SK-N-SH (cell line): ENCODE measurements around the gene CAMK2D. TPM values are rescaled to one million over a fixed set of nuclear protein-coding genes. Genes with fewer than 3 reads are reported as not detected.

Experiments used
- CTCF ChIA-PET: fragments of 300-600, 350-600 bp; formaldehyde crosslinking; extraction: SDS; loops from one replicate; lab custom pipeline; 2021; lab: Yijun Ruan, JAX
- POLR2A ChIA-PET: fragments of 350-600 bp; sonication (Branson Sonifier 250); formaldehyde crosslinking; extraction: SDS; loops from one replicate; lab custom pipeline; 2020; ENCODE audit warnings: antibody characterized with exemption, inconsistent platforms; lab: Yijun Ruan, JAX
- DNase-seq: peaks from one replicate; pipeline ENCODE4 v3.0.0; 2012
- H2AFZ ChIP-seq: fragments of 200-600 bp; sonication (generic); 2 replicates; pipeline ENCODE4 v1.8.1; 2016; ENCODE audit warnings: antibody characterized with exemption, mild to moderate bottlenecking, low read depth
- H3F3A ChIP-seq: fragments of 200-600 bp; sonication (generic); replicated peaks from 2 replicates; pipeline ENCODE3; 2016; ENCODE audit warnings: antibody characterized with exemption, mild to moderate bottlenecking; ENCODE audit not compliant: insufficient read depth
- H3K27ac ChIP-seq, 2 experiments: fragments of 200-500 bp in 1 of 2; fragments of 200-600 bp in 1 of 2; sonication (Bioruptor generic) in 1 of 2; sonication (generic), shearing (Covaris generic) in 1 of 2; 2 replicates each; pipeline versions ENCODE4 v1.5.1 to v1.6.1; 2014 to 2016; ENCODE audit warnings: low read depth in 2 of 2, inconsistent platforms in 1 of 2, low read length in 1 of 2, mild to moderate bottlenecking in 1 of 2, mixed read lengths in 1 of 2
- H3K27me3 ChIP-seq: fragments of 200-600 bp; sonication (generic), shearing (Covaris generic); 2 replicates; pipeline ENCODE4 v1.6.1; 2016; ENCODE audit warnings: mixed run types; ENCODE audit not compliant: insufficient read depth
- H3K36me3 ChIP-seq, 2 experiments: fragments of 200-500 bp in 1 of 2; fragments of 200-600 bp in 1 of 2; sonication (Bioruptor generic) in 1 of 2; sonication (generic) in 1 of 2; replicated peaks in 1 of 2; 2 replicates each; pipeline versions ENCODE3 to v1.5.1; 2014 to 2016; ENCODE audit warnings: low read length in 1 of 2, mild to moderate bottlenecking in 1 of 2; ENCODE audit not compliant: insufficient read depth in 2 of 2, control insufficient read depth in 1 of 2
- H3K4me1 ChIP-seq, 2 experiments: fragments of 200-500 bp in 1 of 2; fragments of 200-600 bp in 1 of 2; sonication (Bioruptor generic) in 1 of 2; sonication (generic), shearing (Covaris generic) in 1 of 2; 2 replicates each; pipeline versions ENCODE4 v1.5.1 to v1.6.1; 2014 to 2016; ENCODE audit warnings: low read depth in 1 of 2, low read length in 1 of 2, mixed run types in 1 of 2; ENCODE audit not compliant: insufficient read depth in 2 of 2, control insufficient read depth in 1 of 2
- H3K4me2 ChIP-seq: fragments of 200-600 bp; sonication (generic), shearing (Covaris generic); 2 replicates; pipeline ENCODE4 v1.6.1; 2017; ENCODE audit warnings: mixed run types
- H3K4me3 ChIP-seq, 2 experiments: fragments of 200-500 bp in 1 of 2; fragments of 200-600 bp in 1 of 2; sonication (Bioruptor generic) in 1 of 2; sonication (generic), shearing (Covaris generic) in 1 of 2; 2 replicates each; pipeline versions ENCODE4 v1.5.1 to v1.8.1; 2014 to 2016; ENCODE audit warnings: low read depth in 2 of 2, inconsistent platforms in 1 of 2, low read length in 1 of 2, mild to moderate bottlenecking in 1 of 2, mixed read lengths in 1 of 2, moderate library complexity in 1 of 2
- H3K79me2 ChIP-seq: fragments of 200-600 bp; sonication (generic); 2 replicates; pipeline ENCODE4 v1.8.1; 2017; ENCODE audit warnings: mild to moderate bottlenecking; ENCODE audit not compliant: insufficient read depth
- H3K9ac ChIP-seq: fragments of 200-600 bp; sonication (generic); 2 replicates; pipeline ENCODE4 v1.6.1; 2017; ENCODE audit warnings: mixed run types
- H3K9me2 ChIP-seq: fragments of 200-600 bp; sonication (generic); 2 replicates; pipeline ENCODE4 v1.6.1; 2017; ENCODE audit warnings: mixed run types
- H3K9me3 ChIP-seq: fragments of 200-600 bp; sonication (generic); 2 replicates; pipeline ENCODE4 v1.6.1; 2017; ENCODE audit warnings: mixed run types, mild to moderate bottlenecking, moderate library complexity
- H4K20me1 ChIP-seq: fragments of 200-600 bp; sonication (generic); 2 replicates; pipeline ENCODE4 v1.6.1; 2017; ENCODE audit warnings: mild to moderate bottlenecking, mixed run types; ENCODE audit not compliant: insufficient read depth
- ELF1 ChIP-seq: IDR thresholded peaks from 2 replicates; pipeline ENCODE4 v1.4.0; 2012
- EP300 ChIP-seq, 2 experiments: IDR thresholded peaks; 2 replicates each; pipeline versions ENCODE4 v1.4.0 to v1.6.1; 2012; ENCODE audit warnings: borderline replicate concordance in 1 of 2, low read depth in 1 of 2, low read length in 1 of 2
- EZH2phosphoT487 ChIP-seq: fragments of 200-600 bp; sonication (generic); IDR thresholded peaks from 2 replicates; pipeline ENCODE4 v1.6.1; 2017; ENCODE audit warnings: low read depth, mixed run types, mild to moderate bottlenecking, antibody characterized with exemption, moderate library complexity, borderline replicate concordance
- FOSL2 ChIP-seq: IDR thresholded peaks from 2 replicates; pipeline ENCODE4 v1.4.0; 2012; ENCODE audit warnings: low read depth, mild to moderate bottlenecking, moderate library complexity, borderline replicate concordance
- FOXJ3 ChIP-seq: sonication (generic); formaldehyde crosslinking; IDR thresholded peaks from 2 replicates; pipeline ENCODE4 v1.5.1; 2020; ENCODE audit warnings: mild to moderate bottlenecking, missing genetic modification reagents
- GABPA ChIP-seq: IDR thresholded peaks from 2 replicates; pipeline ENCODE4 v1.4.0; 2012; ENCODE audit warnings: low read depth, mild to moderate bottlenecking
- NRF1 ChIP-seq: IDR thresholded peaks from 2 replicates; pipeline ENCODE4 v1.6.1; 2012; ENCODE audit warnings: low read depth, mild to moderate bottlenecking, low read length
- RAD21 ChIP-seq: IDR thresholded peaks from 2 replicates; pipeline ENCODE4 v1.6.1; 2012; ENCODE audit warnings: mild to moderate bottlenecking, low read length
- RFX5 ChIP-seq: IDR thresholded peaks from 2 replicates; pipeline ENCODE4 v1.6.1; 2012; ENCODE audit warnings: mild to moderate bottlenecking, improper control_type of control experiment, low read length
- RXRA ChIP-seq: IDR thresholded peaks from 2 replicates; pipeline ENCODE4 v1.4.0; 2012; ENCODE audit warnings: low read depth, mild to moderate bottlenecking, borderline replicate concordance
- SIN3A ChIP-seq: IDR thresholded peaks from 2 replicates; pipeline ENCODE4 v1.6.1; 2012; ENCODE audit warnings: low read depth, mild to moderate bottlenecking, low read length, moderate library complexity, borderline replicate concordance
- SMC3 ChIP-seq: IDR thresholded peaks from 2 replicates; pipeline ENCODE4 v1.6.1; 2012; ENCODE audit warnings: low read depth, low read length, improper control_type of control experiment
- TCF12 ChIP-seq: IDR thresholded peaks from 2 replicates; pipeline ENCODE4 v1.4.0; 2012
- whole genome bisulfite sequencing: methylation state at CpG from one replicate; pipeline ENCODE4 v1.1.6; 2017; ENCODE audit warnings: low lambda C conversion rate; 5-methylcytosine and 5-hydroxymethylcytosine counted together
- polyA plus RNA-seq, 3 experiments: library from polyadenylated mRNA; depleted of rRNA; stranded (reverse); fragments of >200 nt; gene quantifications; 2 replicates each; pipeline ENCODE4 v1.2.3, GENCODE V29; 2012
- TF ChIP-seq, protein P1 (sequence below): fragments of 150-350 bp; IDR thresholded peaks from 2 replicates; pipeline ENCODE4 v1.6.1; 2017; ENCODE audit warnings: antibody characterized with exemption, low read length, low read depth, borderline replicate concordance
- TF ChIP-seq, protein P2 (sequence below): IDR thresholded peaks from 2 replicates; pipeline ENCODE4 v1.4.0; 2012; ENCODE audit warnings: low read depth
- TF ChIP-seq, protein P3 (sequence below): fragments of 200-600 bp; sonication (generic); IDR thresholded peaks from 2 replicates; pipeline ENCODE4 v1.6.1; 2017; ENCODE audit warnings: antibody characterized with exemption, mild to moderate bottlenecking, moderate library complexity
- TF ChIP-seq, protein P4 (sequence below): IDR thresholded peaks from 2 replicates; pipeline ENCODE4 v1.4.0; 2012; ENCODE audit warnings: low read depth, borderline replicate concordance
- TF ChIP-seq, protein P5 (sequence below): IDR thresholded peaks from 2 replicates; pipeline ENCODE4 v1.6.1; 2012; ENCODE audit warnings: mild to moderate bottlenecking, low read depth, low read length, moderate library complexity

Gene CAMK2D
- polyA plus RNA-seq, 1 of the 3 experiments (the other 2 are of a cell fraction): 17.0 TPM

DNA sequence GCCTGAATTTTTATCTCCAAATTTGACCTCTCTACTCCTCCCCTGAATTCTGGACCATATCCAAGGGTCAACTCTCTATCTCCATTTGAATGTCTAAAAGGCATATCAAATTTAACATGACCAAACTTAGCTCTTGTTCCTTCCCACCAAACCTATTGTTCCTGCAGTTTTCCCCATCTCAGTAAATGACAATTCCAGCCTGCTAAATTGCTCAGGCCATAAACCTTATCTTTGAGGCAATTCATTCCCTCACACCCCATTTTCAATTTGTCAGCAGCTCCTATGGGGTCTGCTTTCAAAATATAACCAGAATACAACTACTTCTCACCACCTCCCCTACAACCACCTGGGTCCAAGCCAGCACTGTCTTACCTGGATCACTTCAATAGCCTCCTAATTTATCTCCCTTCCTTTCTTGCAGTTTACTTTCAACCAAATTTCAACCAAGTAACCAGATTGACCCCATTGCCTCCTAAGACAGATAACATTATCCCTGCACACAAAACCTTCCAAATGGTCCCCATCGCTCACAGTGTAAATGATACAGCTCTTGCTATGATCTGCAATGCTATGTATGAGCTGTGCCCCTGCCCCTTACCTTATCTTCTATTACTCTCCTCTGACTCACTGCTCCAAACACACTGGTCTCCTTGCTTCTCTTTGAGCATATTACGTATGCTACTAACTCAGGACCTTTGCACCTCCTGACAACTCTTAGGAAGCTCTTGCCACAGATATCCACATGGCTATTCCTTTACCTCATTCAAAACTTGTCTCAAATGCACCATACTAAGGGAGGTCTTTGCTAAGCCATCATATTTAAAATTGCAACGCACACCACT lies 66.0 kb downstream of the CAMK2D start:
- no peak overlapping the region for H3K27ac ChIP-seq
- H3K9me2 ChIP-seq: no peaks in the 10 kb centered on the region
- TF ChIP-seq, protein P1, sequence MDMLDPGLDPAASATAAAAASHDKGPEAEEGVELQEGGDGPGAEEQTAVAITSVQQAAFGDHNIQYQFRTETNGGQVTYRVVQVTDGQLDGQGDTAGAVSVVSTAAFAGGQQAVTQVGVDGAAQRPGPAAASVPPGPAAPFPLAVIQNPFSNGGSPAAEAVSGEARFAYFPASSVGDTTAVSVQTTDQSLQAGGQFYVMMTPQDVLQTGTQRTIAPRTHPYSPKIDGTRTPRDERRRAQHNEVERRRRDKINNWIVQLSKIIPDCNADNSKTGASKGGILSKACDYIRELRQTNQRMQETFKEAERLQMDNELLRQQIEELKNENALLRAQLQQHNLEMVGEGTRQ: no peak
- TF ChIP-seq, protein P2, sequence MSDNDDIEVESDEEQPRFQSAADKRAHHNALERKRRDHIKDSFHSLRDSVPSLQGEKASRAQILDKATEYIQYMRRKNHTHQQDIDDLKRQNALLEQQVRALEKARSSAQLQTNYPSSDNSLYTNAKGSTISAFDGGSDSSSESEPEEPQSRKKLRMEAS: no peak
- no peak for TF ChIP-seq GABPA
- no peak for TF ChIP-seq TCF12
- no peak for TF ChIP-seq RFX5
- no peak for TF ChIP-seq FOXJ3 (CRISPR knock-in tag)
- no peak for TF ChIP-seq EZH2phosphoT487
- TF ChIP-seq NRF1: no peak
- TF ChIP-seq, protein P3, sequence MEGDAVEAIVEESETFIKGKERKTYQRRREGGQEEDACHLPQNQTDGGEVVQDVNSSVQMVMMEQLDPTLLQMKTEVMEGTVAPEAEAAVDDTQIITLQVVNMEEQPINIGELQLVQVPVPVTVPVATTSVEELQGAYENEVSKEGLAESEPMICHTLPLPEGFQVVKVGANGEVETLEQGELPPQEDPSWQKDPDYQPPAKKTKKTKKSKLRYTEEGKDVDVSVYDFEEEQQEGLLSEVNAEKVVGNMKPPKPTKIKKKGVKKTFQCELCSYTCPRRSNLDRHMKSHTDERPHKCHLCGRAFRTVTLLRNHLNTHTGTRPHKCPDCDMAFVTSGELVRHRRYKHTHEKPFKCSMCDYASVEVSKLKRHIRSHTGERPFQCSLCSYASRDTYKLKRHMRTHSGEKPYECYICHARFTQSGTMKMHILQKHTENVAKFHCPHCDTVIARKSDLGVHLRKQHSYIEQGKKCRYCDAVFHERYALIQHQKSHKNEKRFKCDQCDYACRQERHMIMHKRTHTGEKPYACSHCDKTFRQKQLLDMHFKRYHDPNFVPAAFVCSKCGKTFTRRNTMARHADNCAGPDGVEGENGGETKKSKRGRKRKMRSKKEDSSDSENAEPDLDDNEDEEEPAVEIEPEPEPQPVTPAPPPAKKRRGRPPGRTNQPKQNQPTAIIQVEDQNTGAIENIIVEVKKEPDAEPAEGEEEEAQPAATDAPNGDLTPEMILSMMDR: no peak
- TF ChIP-seq ELF1: no peak
- no peaks in the 10 kb centered on the region for H3K9me3 ChIP-seq
- no peak overlapping the region for H3K4me2 ChIP-seq
- no peaks in the 10 kb centered on the region for H3K27me3 ChIP-seq
- CTCF ChIA-PET: interaction anchor here (0.8 to 1.6 kb wide), 4 partner anchors 11 to 121 kb away, joined by 3 to 6 read pairs (median 4); no protein-coding TSS in a partner anchor
- no peak overlapping the region for H3K9ac ChIP-seq
- H3K36me3 ChIP-seq: peaks cover 0 to 10% of the 10 kb centered on the region in 2 experiments
- DNase-seq: no peak
- peaks cover 3% of the 10 kb centered on the region; the same call in 1 of the 2 replicates for H4K20me1 ChIP-seq
- no peak overlapping the region for H3K4me3 ChIP-seq
- H2AFZ ChIP-seq: no peak overlapping the region
- peaks cover 2 to 15% of the 10 kb centered on the region in 2 experiments; a peak in 3 of 4 replicates for H3K4me1 ChIP-seq
- POLR2A ChIA-PET: no interaction called here
- H3F3A ChIP-seq: peaks cover 6% of the 10 kb centered on the region
- WGBS: 94% methylated on average over 3 of the region's 3 CpGs
- H3K79me2 ChIP-seq: peaks cover 91% of the 10 kb centered on the region

DNA sequence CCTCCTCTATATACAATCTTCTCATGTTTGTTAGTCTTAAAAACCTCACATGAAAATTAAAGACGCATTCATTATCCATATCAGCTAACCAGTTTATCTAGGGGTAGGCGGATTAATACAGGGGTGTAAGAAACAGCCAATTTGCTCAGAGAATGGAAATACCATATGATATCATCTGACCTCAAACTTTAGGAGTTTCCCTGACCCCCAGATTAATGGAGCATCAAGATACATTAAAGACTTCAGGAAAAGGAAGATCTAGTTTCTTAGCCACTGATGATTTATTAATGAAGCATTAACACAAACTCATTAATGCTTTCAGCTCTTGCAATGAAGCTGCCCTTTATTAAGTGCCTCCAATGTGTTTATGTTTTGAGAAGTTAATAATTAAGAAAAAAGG lies 67.5 kb downstream of the CAMK2D start:
- no peak overlapping the region for H3K27ac ChIP-seq
- H3K9me2 ChIP-seq: no peaks in the 10 kb centered on the region
- peaks cover 0 to 15% of the 10 kb centered on the region in 2 experiments for H3K36me3 ChIP-seq
- DNase-seq: no peak
- peaks cover 93% of the 10 kb centered on the region for H3K79me2 ChIP-seq
- H3K4me3 ChIP-seq: no peak overlapping the region
- H3F3A ChIP-seq: no peaks in the 10 kb centered on the region
- no peaks in the 10 kb centered on the region; the same call in 1 of the 2 replicates for H4K20me1 ChIP-seq
- 98% methylated on average over 2 of the region's 2 CpGs for WGBS
- H3K9me3 ChIP-seq: no peaks in the 10 kb centered on the region
- H3K4me2 ChIP-seq: no peak overlapping the region
- H2AFZ ChIP-seq: no peak overlapping the region
- no peaks in the 10 kb centered on the region for H3K27me3 ChIP-seq
- ChIA-PET CTCF (interaction anchor here (0.6 to 1.2 kb wide), 2 partner anchors 20 to 40 kb away, joined by 3 to 4 read pairs; no protein-coding TSS in a partner anchor), POLR2A (no interaction called here)
- no peak overlapping the region for H3K9ac ChIP-seq
- peaks cover 0 to 8% of the 10 kb centered on the region in 2 experiments; a peak in 2 of 4 replicates for H3K4me1 ChIP-seq
- no peak for TF ChIP-seq RXRA
- TF ChIP-seq TCF12: no peak
- TF ChIP-seq EP300 (IDR thresholded peaks at IDR 0.05; ENCODE audit: borderline replicate concordance in 1 of 2, low read depth in 1 of 2, low read length in 1 of 2): no peak
- no peak for TF ChIP-seq SIN3A
- no peak for TF ChIP-seq SMC3
- TF ChIP-seq, protein P4, sequence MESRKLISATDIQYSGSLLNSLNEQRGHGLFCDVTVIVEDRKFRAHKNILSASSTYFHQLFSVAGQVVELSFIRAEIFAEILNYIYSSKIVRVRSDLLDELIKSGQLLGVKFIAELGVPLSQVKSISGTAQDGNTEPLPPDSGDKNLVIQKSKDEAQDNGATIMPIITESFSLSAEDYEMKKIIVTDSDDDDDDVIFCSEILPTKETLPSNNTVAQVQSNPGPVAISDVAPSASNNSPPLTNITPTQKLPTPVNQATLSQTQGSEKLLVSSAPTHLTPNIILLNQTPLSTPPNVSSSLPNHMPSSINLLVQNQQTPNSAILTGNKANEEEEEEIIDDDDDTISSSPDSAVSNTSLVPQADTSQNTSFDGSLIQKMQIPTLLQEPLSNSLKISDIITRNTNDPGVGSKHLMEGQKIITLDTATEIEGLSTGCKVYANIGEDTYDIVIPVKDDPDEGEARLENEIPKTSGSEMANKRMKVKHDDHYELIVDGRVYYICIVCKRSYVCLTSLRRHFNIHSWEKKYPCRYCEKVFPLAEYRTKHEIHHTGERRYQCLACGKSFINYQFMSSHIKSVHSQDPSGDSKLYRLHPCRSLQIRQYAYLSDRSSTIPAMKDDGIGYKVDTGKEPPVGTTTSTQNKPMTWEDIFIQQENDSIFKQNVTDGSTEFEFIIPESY: no peak
- no peak for TF ChIP-seq FOSL2
- TF ChIP-seq RAD21: no peak
- TF ChIP-seq, protein P5, sequence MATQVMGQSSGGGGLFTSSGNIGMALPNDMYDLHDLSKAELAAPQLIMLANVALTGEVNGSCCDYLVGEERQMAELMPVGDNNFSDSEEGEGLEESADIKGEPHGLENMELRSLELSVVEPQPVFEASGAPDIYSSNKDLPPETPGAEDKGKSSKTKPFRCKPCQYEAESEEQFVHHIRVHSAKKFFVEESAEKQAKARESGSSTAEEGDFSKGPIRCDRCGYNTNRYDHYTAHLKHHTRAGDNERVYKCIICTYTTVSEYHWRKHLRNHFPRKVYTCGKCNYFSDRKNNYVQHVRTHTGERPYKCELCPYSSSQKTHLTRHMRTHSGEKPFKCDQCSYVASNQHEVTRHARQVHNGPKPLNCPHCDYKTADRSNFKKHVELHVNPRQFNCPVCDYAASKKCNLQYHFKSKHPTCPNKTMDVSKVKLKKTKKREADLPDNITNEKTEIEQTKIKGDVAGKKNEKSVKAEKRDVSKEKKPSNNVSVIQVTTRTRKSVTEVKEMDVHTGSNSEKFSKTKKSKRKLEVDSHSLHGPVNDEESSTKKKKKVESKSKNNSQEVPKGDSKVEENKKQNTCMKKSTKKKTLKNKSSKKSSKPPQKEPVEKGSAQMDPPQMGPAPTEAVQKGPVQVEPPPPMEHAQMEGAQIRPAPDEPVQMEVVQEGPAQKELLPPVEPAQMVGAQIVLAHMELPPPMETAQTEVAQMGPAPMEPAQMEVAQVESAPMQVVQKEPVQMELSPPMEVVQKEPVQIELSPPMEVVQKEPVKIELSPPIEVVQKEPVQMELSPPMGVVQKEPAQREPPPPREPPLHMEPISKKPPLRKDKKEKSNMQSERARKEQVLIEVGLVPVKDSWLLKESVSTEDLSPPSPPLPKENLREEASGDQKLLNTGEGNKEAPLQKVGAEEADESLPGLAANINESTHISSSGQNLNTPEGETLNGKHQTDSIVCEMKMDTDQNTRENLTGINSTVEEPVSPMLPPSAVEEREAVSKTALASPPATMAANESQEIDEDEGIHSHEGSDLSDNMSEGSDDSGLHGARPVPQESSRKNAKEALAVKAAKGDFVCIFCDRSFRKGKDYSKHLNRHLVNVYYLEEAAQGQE: no peak
